GM12878 (cell line): Measurements from ENCODE around the gene UBA6. TPM values are rescaled to one million over a fixed set of nuclear protein-coding genes. Genes with fewer than 3 reads are reported as not detected.

Source experiments
- ATAC-seq: fragments of 200-7000 bp; cut with Tn5 transposase; 3 replicates; pipeline ENCODE4 v1.9.1; 2020; ENCODE audit warnings: mild to moderate bottlenecking, moderate library complexity
- BruUV-seq: library from RNA; stranded (reverse); fragments of 400-500 nt; replicated peaks from 2 replicates; lab custom pipeline; 2021; lab: Mats Ljungman, UMichigan
- CTCF ChIA-PET: fragments of 300-600 bp; sonication (Branson Sonifier 250); formaldehyde crosslinking; extraction: SDS; loops from one replicate; lab custom pipeline; 2021; ENCODE audit warnings: inconsistent platforms; lab: Yijun Ruan, JAX
- POLR2A ChIA-PET: fragments of 350-600 bp; formaldehyde crosslinking; extraction: SDS; loops from one replicate; lab custom pipeline; 2021; ENCODE audit warnings: inconsistent platforms; lab: Charles Lee
- RAD21 ChIA-PET: fragments of 300-600 bp; sonication (Branson Sonifier 250); formaldehyde crosslinking; loops from one replicate; lab custom pipeline; 2023; ENCODE audit warnings: antibody characterized with exemption; ENCODE audit not compliant: unreplicated experiment; lab: Charles Lee
- SMC1A ChIA-PET: fragments of 300-600 bp; sonication (Branson Sonifier 250); formaldehyde crosslinking; loops from one replicate; lab custom pipeline; 2023; ENCODE audit not compliant: unreplicated experiment, uncharacterized antibody; lab: Charles Lee
- DNase-seq: peaks from one replicate; pipeline ENCODE4 v3.0.0-alpha.2; 2011; ENCODE audit warnings: low read depth, low spot score
- FAIRE-seq: peaks from 3 replicates; lab custom pipeline; 2011; peaks lifted over from hg19 to GRCh38; lab: Jason Lieb, UNC
- H2AFZ ChIP-seq: 2 replicates; pipeline ENCODE4 v1.6.0; 2011; ENCODE audit warnings: low read depth, low read length, control low read depth; ENCODE audit not compliant: control insufficient read depth
- H3K27ac ChIP-seq: 2 replicates; pipeline ENCODE4 v1.5.1; 2011; ENCODE audit warnings: control low read depth; ENCODE audit not compliant: control insufficient read depth, insufficient read depth
- H3K27me3 ChIP-seq, 2 experiments: replicated peaks in 1 of 2; 2 replicates each; pipeline versions ENCODE4 v1.6.0 to v1.6.1; 2011; ENCODE audit warnings: low read length in 1 of 2; ENCODE audit not compliant: control insufficient read depth in 2 of 2, insufficient read depth in 2 of 2
- H3K36me3 ChIP-seq, 2 experiments: 2 replicates each; pipeline ENCODE4 v1.5.1; 2011; ENCODE audit warnings: low read length in 1 of 2; ENCODE audit not compliant: control insufficient read depth in 2 of 2, insufficient read depth in 2 of 2
- H3K4me1 ChIP-seq: 2 replicates; pipeline ENCODE4 v1.6.1; 2011; ENCODE audit warnings: mild to moderate bottlenecking, low read length, moderate library complexity, mixed read lengths; ENCODE audit not compliant: control insufficient read depth, insufficient read depth
- H3K4me2 ChIP-seq: 2 replicates; pipeline ENCODE4 v1.6.0; 2011; ENCODE audit warnings: control low read depth; ENCODE audit not compliant: control insufficient read depth, insufficient read depth
- H3K4me3 ChIP-seq: fragments of 200-600 bp; sonication (generic); 2 replicates; pipeline ENCODE4 v1.5.1; 2016
- H3K79me2 ChIP-seq: 2 replicates; pipeline ENCODE4 v1.6.0; 2011; ENCODE audit warnings: low read length; ENCODE audit not compliant: control insufficient read depth, insufficient read depth
- H3K9ac ChIP-seq: 2 replicates; pipeline ENCODE4 v1.8.0; 2011; ENCODE audit warnings: low read length, control low read depth, mixed read lengths; ENCODE audit not compliant: control insufficient read depth, insufficient read depth
- H3K9me3 ChIP-seq: replicated peaks from 3 replicates; pipeline ENCODE4 v1.5.1; 2011; ENCODE audit warnings: mild to moderate bottlenecking, low read length; ENCODE audit not compliant: control insufficient read depth, insufficient read depth
- H4K20me1 ChIP-seq: 2 replicates; pipeline ENCODE4 v1.6.0; 2011; ENCODE audit not compliant: control insufficient read depth, insufficient read depth
- BACH1 ChIP-seq: fragments of 450-650 bp; IDR thresholded peaks from 2 replicates; pipeline ENCODE4 v1.6.1; 2017; ENCODE audit warnings: mild to moderate bottlenecking, borderline replicate concordance
- FOXM1 ChIP-seq: IDR thresholded peaks from 2 replicates; pipeline ENCODE4 v1.6.1; 2012; ENCODE audit warnings: low read depth, mild to moderate bottlenecking, inconsistent platforms, low read length, moderate library complexity
- KAT2A ChIP-seq: conservative IDR thresholded peaks from 2 replicates; pipeline ENCODE4 v1.6.1; 2011; ENCODE audit warnings: low read depth, low read length; ENCODE audit not compliant: control insufficient read depth
- MTA3 ChIP-seq: IDR thresholded peaks from 2 replicates; pipeline ENCODE4 v1.6.1; 2012; ENCODE audit warnings: low read length, inconsistent platforms, borderline replicate concordance
- POLR2AphosphoS5 ChIP-seq: IDR thresholded peaks from 2 replicates; pipeline ENCODE4 v1.6.1; 2011; ENCODE audit warnings: mild to moderate bottlenecking, low read length, inconsistent platforms
- RAD51 ChIP-seq: fragments of 450-650 bp; IDR thresholded peaks from 2 replicates; pipeline ENCODE4 v1.6.1; 2016; ENCODE audit warnings: moderate library complexity, mild to moderate bottlenecking, inconsistent platforms
- RCOR1 ChIP-seq: conservative IDR thresholded peaks from 2 replicates; pipeline ENCODE4 v1.6.1; 2012; ENCODE audit warnings: low read depth, low read length, improper control_type of control experiment
- SKIL ChIP-seq: fragments of 450-650 bp; IDR thresholded peaks from 2 replicates; pipeline ENCODE4 v1.6.1; 2017; ENCODE audit warnings: mild to moderate bottlenecking, low read depth, inconsistent platforms; ENCODE audit not compliant: poor library complexity, severe bottlenecking
- SPI1 ChIP-seq: IDR thresholded peaks from 2 replicates; pipeline ENCODE4 v1.6.1; 2011; ENCODE audit warnings: low read depth, mild to moderate bottlenecking, low read length, moderate library complexity, borderline replicate concordance; ENCODE audit not compliant: insufficient read depth
- SRF ChIP-seq, 2 experiments: IDR thresholded peaks; 2 replicates each; pipeline ENCODE4 v1.6.1; 2011; ENCODE audit warnings: low read depth in 2 of 2, low read length in 2 of 2, mild to moderate bottlenecking in 1 of 2, moderate library complexity in 1 of 2
- SUZ12 ChIP-seq: fragments of 200-600 bp; sonication (generic); IDR thresholded peaks from one replicate; pipeline ENCODE4 v1.6.1; 2018; ENCODE audit warnings: antibody characterized with exemption, mild to moderate bottlenecking; ENCODE audit not compliant: unreplicated experiment
- TAF1 ChIP-seq: IDR thresholded peaks from 2 replicates; pipeline ENCODE4 v1.6.1; 2011; ENCODE audit warnings: mild to moderate bottlenecking, low read depth, low read length, borderline replicate concordance
- USF2 ChIP-seq: IDR thresholded peaks from 2 replicates; pipeline ENCODE4 v1.6.1; 2011; ENCODE audit warnings: low read depth, low read length, improper control_type of control experiment, borderline replicate concordance
- WRNIP1 ChIP-seq: IDR thresholded peaks from 2 replicates; pipeline ENCODE4 v1.6.1; 2011; ENCODE audit warnings: low read depth, low read length, improper control_type of control experiment, borderline replicate concordance
- ZNF217 ChIP-seq: fragments of 450-650 bp; IDR thresholded peaks from 2 replicates; pipeline ENCODE4 v1.6.1; 2017; ENCODE audit warnings: antibody characterized with exemption, mild to moderate bottlenecking
- WGBS: methylation state at CpG from one replicate; pipeline ENCODE4 v1.1.6; 2016; ENCODE audit warnings: low lambda C conversion rate; ENCODE audit not compliant: insufficient replicate concordance, insufficient coverage; ENCODE audit errors: missing lambda C conversion rate; 5-methylcytosine and 5-hydroxymethylcytosine counted together
- in situ Hi-C: fragments of 300-500 bp; cut with MboI; formaldehyde crosslinking; loops from 9 replicates; pipeline ENCODE4 v1.14.3; 2018; ENCODE audit warnings: mixed read lengths
- intact Hi-C: fragments of 100-400 bp; cut with micrococcal nuclease; formaldehyde crosslinking; loops from one replicate; pipeline ENCODE4 v1.14.2; 2022; ENCODE audit not compliant: unreplicated experiment
- polyA plus RNA-seq, 11 experiments: library from polyadenylated mRNA; depleted of rRNA in 4 of 11; unstranded in 6 of 11; stranded (reverse) in 5 of 11; fragments of >200 nt; fragmentation: Nextera tagmentation in 4 of 11; fragmentation: Illumina TruSeq in 1 of 11; extraction: Ambion mirVana in 4 of 11; extraction: Trizol in 1 of 11; gene quantifications; 1 replicate in 1 of 11; 2 replicates in 10 of 11; pipeline versions ENCODE4 v1.2.1 to v1.2.3, GENCODE V29; 2011 to 2016; ENCODE audit warnings: inconsistent platforms in 2 of 11, missing spikeins in 2 of 11, low read depth in 1 of 11
- total RNA-seq, 4 experiments: library from RNA; depleted of rRNA in 3 of 4; stranded (reverse); fragments of >200 nt in 3 of 4; fragmentation: Illumina TruSeq in 1 of 4; extraction: Trizol in 1 of 4; gene quantifications; 2 replicates each; pipeline versions ENCODE4 v1.2.1 to v1.2.3, GENCODE V29; 2013 to 2021
- TF ChIP-seq, protein P1 (sequence below): IDR thresholded peaks from 2 replicates; pipeline ENCODE4 v1.6.1; 2011; ENCODE audit warnings: low read depth, mild to moderate bottlenecking, low read length, moderate library complexity, borderline replicate concordance; ENCODE audit errors: extremely low read depth

The UBA6 gene
- total and polyA plus RNA-seq, 10 of the 15 experiments (the other 5 are each of a cell fraction or from before 2014, with no cell fraction given): 7.9 to 70.6 (median 34.7) TPM

GRCh38 chr4:67684839-67685531, 16.0 kb downstream of the UBA6 start (continued):
- TF ChIP-seq SKIL (no peak), SPI1 (no peak), WRNIP1 (no peak), POLR2AphosphoS5 (no peak), FOXM1 (no peak), TAF1 (no peak), RCOR1 (no peak)

GRCh38 chr4:67682266-67682665, 18.7 kb downstream of the UBA6 start:
- no peak overlapping the region for H3K27ac ChIP-seq
- H3K4me2 ChIP-seq: no peak overlapping the region
- WGBS: 100% methylated on average over 1 of the region's 1 CpG
- ChIA-PET SMC1A (interaction anchor here (1.5 kb wide), 1 partner anchor 11 kb away, joined by 6 read pairs; no protein-coding TSS in a partner anchor), RAD21 (no interaction called here), CTCF (interaction anchor here (1.4 kb wide), 2 partner anchors 17 to 132 kb away, joined by 3 read pairs; no protein-coding TSS in a partner anchor), POLR2A (no interaction called here)
- no peaks in the 10 kb centered on the region for H3K27me3 ChIP-seq
- H3K9me3 ChIP-seq: no peaks in the 10 kb centered on the region
- FAIRE-seq (no peak), ATAC-seq (no peak), DNase-seq (no peak)
- in situ Hi-C loops (no loop called here), intact Hi-C loops (no loop called here)
- no peak overlapping the region for H3K9ac ChIP-seq
- peaks cover 2% of the 10 kb centered on the region; the same call in 1 of the 2 replicates for H3K79me2 ChIP-seq
- no peak overlapping the region for H3K4me3 ChIP-seq
- BruUV-seq: no TSS peak
- no peak overlapping the region for H2AFZ ChIP-seq
- H3K4me1 ChIP-seq: no peaks in the 10 kb centered on the region
- H3K36me3 ChIP-seq: peaks cover 0 to 9% of the 10 kb centered on the region in 2 experiments; a peak in 3 of 4 replicates
- H4K20me1 ChIP-seq: no peaks in the 10 kb centered on the region
- no peak for TF ChIP-seq MTA3
- TF ChIP-seq SKIL: no peak
- TF ChIP-seq BACH1: no peak
- no peak for TF ChIP-seq KAT2A
- TF ChIP-seq RAD51: no peak
- no peak for TF ChIP-seq SUZ12
- TF ChIP-seq ZNF217: no peak
- TF ChIP-seq, protein P1, sequence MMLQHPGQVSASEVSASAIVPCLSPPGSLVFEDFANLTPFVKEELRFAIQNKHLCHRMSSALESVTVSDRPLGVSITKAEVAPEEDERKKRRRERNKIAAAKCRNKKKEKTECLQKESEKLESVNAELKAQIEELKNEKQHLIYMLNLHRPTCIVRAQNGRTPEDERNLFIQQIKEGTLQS: no peak
- TF ChIP-seq USF2: no peak
- no peak for TF ChIP-seq RCOR1
- no peak for TF ChIP-seq SRF (IDR thresholded peaks at IDR 0.05; ENCODE audit: low read depth in 2 of 2, low read length in 2 of 2)
